ENCODE measurements around the gene GFRA4.
"Not testable (repeated sequence)": the region's sequence is repeated elsewhere in the genome, so short reads cannot be mapped to it uniquely, and the experiment has no call there.

The GFRA4 gene

GRCh38 chr20:3621111-3621510 lies 42.1 kb downstream of the GFRA4 start:
- Histone ChIP-seq H3K27me3 (ENCODE audit: control insufficient read depth, insufficient read depth, low read length) (no peaks in the 10 kb centered on the region), H3K4me2 (ENCODE audit: low read length) (no peak overlapping the region), H3K36me3 (ENCODE audit: insufficient read depth, low read length) (peaks cover 3% of the 10 kb centered on the region), H3K4me3 (ENCODE audit: low read length) (no peak overlapping the region), H3K9me3 (replicated peaks; ENCODE audit: low read length) (no peaks in the 10 kb centered on the region), H3K4me1 (ENCODE audit: control insufficient read depth, insufficient read depth, low read length) (no peaks in the 10 kb centered on the region), H3K9ac (ENCODE audit: low read depth, low read length) (no peak overlapping the region)

- no peaks in the 10 kb centered on the region for H3K4me1 ChIP-seq (ENCODE audit: control insufficient read depth, insufficient read depth, low read length)
- no peaks in the 10 kb centered on the region for H3K27me3 ChIP-seq (ENCODE audit: control insufficient read depth, insufficient read depth, low read length)
- H3K9me3 ChIP-seq (replicated peaks; ENCODE audit: low read length) = no peaks in the 10 kb centered on the region
- peaks cover 3% of the 10 kb centered on the region for H3K36me3 ChIP-seq (ENCODE audit: insufficient read depth, low read length)
- H3K9ac ChIP-seq (ENCODE audit: low read depth, low read length) = no peak overlapping the region
- H3K4me3 ChIP-seq (ENCODE audit: low read length) = no peak overlapping the region
- no peak overlapping the region for H3K4me2 ChIP-seq (ENCODE audit: low read length)
Observed at GRCh38 chr20:3616250-3616649, 46.9 kb downstream of the GFRA4 start.

DNA sequence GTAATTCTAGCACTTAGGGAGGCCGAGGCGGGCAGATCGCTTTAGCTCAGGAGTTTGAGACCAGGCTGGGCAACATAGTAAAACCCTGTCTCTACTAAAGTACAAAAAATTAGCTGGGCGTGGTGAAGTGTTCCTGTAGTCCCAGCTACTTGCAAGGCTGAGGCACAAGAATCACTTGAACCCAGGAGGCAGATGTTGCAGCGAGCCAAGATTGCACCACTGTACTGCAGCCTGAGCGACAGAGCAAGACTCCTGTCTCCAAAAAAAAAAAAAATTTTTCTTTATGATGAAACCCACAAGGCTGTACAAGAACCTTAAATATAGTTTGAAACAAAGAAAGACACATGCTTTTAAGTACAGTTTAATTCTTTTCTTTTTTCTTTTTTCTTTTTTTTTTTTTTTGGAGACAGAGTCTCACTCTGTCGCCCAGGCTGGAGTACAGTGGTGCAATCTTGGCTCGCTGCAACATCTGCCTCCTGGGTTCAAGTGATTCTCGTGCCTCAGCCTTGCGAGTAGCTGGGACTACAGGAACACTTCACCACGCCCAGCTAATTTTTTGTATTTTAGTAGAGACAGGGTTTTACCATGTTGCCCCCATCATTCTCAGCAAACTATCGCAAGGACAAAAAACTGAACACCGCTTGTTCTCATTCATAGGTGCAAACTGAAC lies 47.9 kb downstream of the GFRA4 start:
- H3K9ac ChIP-seq (ENCODE audit: low read depth, low read length) = not testable (repeated sequence)

GRCh38 chr20:3614466-3614865 lies 48.7 kb downstream of the GFRA4 start:
- Histone ChIP-seq H3K36me3 (ENCODE audit: insufficient read depth, low read length) (peaks cover 3% of the 10 kb centered on the region), H3K4me3 (ENCODE audit: low read length) (no peak overlapping the region), H3K27me3 (ENCODE audit: control insufficient read depth, insufficient read depth, low read length) (no peaks in the 10 kb centered on the region), H3K9me3 (replicated peaks; ENCODE audit: low read length) (no peaks in the 10 kb centered on the region), H3K4me2 (ENCODE audit: low read length) (no peak overlapping the region), H3K4me1 (ENCODE audit: control insufficient read depth, insufficient read depth, low read length) (no peaks in the 10 kb centered on the region), H3K9ac (ENCODE audit: low read depth, low read length) (no peak overlapping the region)

More for the DNA sequence above, 47.9 kb downstream of the GFRA4 start:
- H3K4me1 ChIP-seq (ENCODE audit: control insufficient read depth, insufficient read depth, low read length); H3K9me3 ChIP-seq (replicated peaks; ENCODE audit: low read length); H3K27me3 ChIP-seq (ENCODE audit: control insufficient read depth, insufficient read depth, low read length); H3K4me3 ChIP-seq (ENCODE audit: low read length); H3K4me2 ChIP-seq (ENCODE audit: low read length); H3K36me3 ChIP-seq (ENCODE audit: insufficient read depth, low read length): not testable (repeated sequence)

GRCh38 chr20:3613821-3614440 lies 49.3 kb downstream of the GFRA4 start:
- H3K27me3 ChIP-seq (ENCODE audit: control insufficient read depth, insufficient read depth, low read length) = no peaks in the 10 kb centered on the region
- H3K4me3 ChIP-seq (ENCODE audit: low read length) = no peak overlapping the region
- no peaks in the 10 kb centered on the region for H3K4me1 ChIP-seq (ENCODE audit: control insufficient read depth, insufficient read depth, low read length)
- no peaks in the 10 kb centered on the region for H3K9me3 ChIP-seq (replicated peaks; ENCODE audit: low read length)
- H3K36me3 ChIP-seq (ENCODE audit: insufficient read depth, low read length) = peaks cover 3% of the 10 kb centered on the region
- no peak overlapping the region for H3K9ac ChIP-seq (ENCODE audit: low read depth, low read length)
- no peak overlapping the region for H3K4me2 ChIP-seq (ENCODE audit: low read length)

GRCh38 chr20:3612795-3613572 lies 50.2 kb downstream of the GFRA4 start:
- H3K4me3 ChIP-seq (ENCODE audit: low read length) = no peak overlapping the region
- no peak overlapping the region for H3K4me2 ChIP-seq (ENCODE audit: low read length)
- no peaks in the 10 kb centered on the region for H3K27me3 ChIP-seq (ENCODE audit: control insufficient read depth, insufficient read depth, low read length)
- H3K9me3 ChIP-seq (replicated peaks; ENCODE audit: low read length) = no peaks in the 10 kb centered on the region
- H3K36me3 ChIP-seq (ENCODE audit: insufficient read depth, low read length) = no peaks in the 10 kb centered on the region
- H3K9ac ChIP-seq (ENCODE audit: low read depth, low read length) = no peak overlapping the region
- H3K4me1 ChIP-seq (ENCODE audit: control insufficient read depth, insufficient read depth, low read length) = no peaks in the 10 kb centered on the region

DNA sequence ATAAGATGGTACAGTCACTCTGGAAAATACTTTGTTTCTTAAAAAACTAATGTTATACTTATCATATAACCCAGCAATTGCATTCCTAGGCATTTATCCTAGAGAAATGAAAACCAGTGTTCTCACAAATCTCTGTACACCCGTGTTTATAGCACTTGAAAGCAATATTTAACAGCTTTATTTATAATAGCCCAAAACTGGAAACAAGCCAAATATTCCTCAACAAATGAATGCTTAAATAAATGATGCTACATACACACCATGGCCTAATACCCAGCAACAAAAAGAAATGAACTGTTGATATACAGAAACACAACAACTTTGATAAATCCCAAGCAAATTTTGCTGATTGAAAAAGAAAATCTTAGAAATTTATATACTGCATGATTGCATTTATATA lies 51.3 kb downstream of the GFRA4 start:
- no peaks in the 10 kb centered on the region for H3K36me3 ChIP-seq (ENCODE audit: insufficient read depth, low read length)
- H3K4me1 ChIP-seq (ENCODE audit: control insufficient read depth, insufficient read depth, low read length) = no peaks in the 10 kb centered on the region
- no peak overlapping the region for H3K4me3 ChIP-seq (ENCODE audit: low read length)
- no peaks in the 10 kb centered on the region for H3K27me3 ChIP-seq (ENCODE audit: control insufficient read depth, insufficient read depth, low read length)
- H3K9me3 ChIP-seq (replicated peaks; ENCODE audit: low read length) = no peaks in the 10 kb centered on the region
- no peak overlapping the region for H3K4me2 ChIP-seq (ENCODE audit: low read length)
- H3K9ac ChIP-seq (ENCODE audit: low read depth, low read length) = no peak overlapping the region
